ENCODE data around the gene ALPK3.

Gene ALPK3

DNA sequence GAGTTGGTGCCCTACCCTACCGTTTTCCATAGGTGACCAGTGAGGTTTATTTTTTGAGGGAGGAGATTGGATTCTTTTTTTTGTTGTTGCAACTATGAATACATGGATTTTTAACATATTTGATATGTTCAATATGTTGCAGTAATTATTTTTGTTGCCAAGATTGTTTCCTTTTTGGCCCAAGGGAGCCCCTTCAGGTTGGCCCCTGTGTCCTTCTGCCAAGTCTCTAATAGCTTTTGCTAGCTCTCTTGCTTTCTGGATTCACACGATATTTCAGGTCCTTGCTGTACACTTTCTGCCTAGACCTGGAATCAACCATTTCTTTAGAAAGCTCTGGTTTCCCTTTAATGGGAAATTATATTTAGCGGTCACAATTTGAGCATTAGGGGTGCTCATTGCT is 44.6 kb downstream of the ALPK3 start:
- H3K4me1 ChIP-seq (ENCODE audit: control insufficient read depth, insufficient read depth, low read length, poor library complexity, severe bottlenecking) = peaks cover 4% of the 10 kb centered on the region
- 91 to 100% methylated on average over 1 of the region's 3 CpGs for WGBS, 2 experiments (ENCODE audit: insufficient coverage in 2 of 2)
- H3K4me3 ChIP-seq (ENCODE audit: extremely low read depth, insufficient read depth, low read length, poor library complexity, severe bottlenecking) = no peak overlapping the region
- H3K9me3 ChIP-seq (ENCODE audit: control insufficient read depth, low read length) = no peaks in the 10 kb centered on the region
- peaks cover 94% of the 10 kb centered on the region for H3K36me3 ChIP-seq (ENCODE audit: control insufficient read depth, insufficient read depth, low read length)
- H3K27ac ChIP-seq (ENCODE audit: low read depth, low read length, severe bottlenecking) = no peak overlapping the region

DNA sequence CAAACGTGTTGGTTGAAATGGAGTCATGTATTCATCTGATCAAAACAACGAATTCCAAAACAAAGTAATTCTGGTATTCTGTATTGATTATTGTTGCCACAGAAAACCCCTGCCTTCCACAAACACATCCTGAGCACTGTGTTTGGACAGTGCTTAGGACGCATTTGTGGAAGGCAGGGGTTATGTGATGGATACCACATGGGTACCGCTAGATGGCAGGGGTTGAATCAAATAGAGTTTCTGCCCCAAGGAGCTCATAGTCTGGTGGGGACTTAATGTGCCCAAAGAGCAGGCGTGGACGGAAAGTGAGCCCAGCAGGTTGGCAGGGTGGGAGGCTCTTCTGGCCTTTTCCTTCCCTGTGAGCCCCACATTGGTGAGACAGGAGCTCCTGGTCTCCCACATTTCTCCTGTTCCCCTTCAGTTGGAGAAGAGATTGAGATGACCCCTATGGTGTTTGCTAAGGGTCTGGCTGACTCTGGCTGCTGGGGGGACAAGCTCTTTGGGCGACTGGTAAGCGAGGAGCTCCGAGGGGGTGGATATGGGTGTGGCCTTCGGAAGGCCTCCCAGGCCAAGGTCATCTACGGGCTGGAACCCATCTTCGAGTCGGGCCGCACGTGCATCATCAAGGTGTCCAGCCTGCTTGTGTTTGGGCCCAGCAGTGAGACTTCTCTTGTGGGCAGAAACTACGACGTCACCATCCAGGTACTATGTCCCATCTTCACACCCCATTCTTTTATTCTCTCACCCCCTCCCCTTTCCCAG is 45.2 kb downstream of the ALPK3 start:
- 97 to 98% methylated on average over 15 to 16 of the region's 17 CpGs for WGBS, 2 experiments (ENCODE audit: insufficient coverage in 2 of 2)
- Histone ChIP-seq H3K4me3 (ENCODE audit: extremely low read depth, insufficient read depth, low read length, poor library complexity, severe bottlenecking) (no peak overlapping the region), H3K36me3 (ENCODE audit: control insufficient read depth, insufficient read depth, low read length) (peaks cover 94% of the 10 kb centered on the region)

DNA sequence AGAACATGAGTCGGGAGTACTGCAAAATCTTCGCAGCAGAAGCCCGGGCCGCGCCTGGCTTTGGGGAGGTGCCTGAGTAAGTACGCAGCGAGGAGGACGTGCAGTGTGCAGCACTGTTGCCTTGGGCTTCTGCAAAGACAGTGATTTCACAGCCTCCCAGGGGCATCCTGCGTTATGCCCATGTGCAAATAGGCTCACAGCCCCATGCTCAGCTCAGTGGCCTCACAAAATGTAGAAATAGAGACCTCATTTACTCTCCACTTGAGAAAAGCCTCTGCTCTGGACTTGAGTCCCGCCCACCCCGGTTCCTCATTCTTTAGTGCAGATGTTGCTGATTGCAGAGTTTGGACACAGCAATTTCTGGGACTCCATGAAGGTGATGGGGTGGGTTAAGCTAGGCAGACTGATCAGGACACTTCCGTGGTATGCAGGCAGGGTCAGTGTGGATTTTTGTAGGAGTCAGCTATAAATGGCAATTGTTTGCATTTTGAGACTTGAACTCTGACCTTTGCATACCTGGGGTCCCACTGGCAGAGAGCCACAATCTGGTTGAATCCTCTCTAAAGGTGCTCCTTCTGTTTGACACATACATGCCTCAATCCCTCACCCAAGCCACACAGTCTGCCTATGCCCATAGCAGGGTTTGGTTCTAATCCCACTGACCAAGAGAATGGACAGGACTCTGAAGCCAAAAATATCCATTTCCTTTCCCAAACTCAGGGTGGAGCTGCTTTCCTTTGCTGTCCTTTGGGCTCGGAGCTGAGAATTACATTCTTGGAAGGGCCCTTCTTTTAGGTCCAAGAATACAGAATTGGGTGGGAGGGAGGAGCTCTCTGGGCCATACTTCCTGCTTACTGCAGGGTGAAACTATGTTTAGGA is 46.6 kb downstream of the ALPK3 start:
- no peak overlapping the region for H3K27ac ChIP-seq (ENCODE audit: low read depth, low read length, severe bottlenecking)
- H3K36me3 ChIP-seq (ENCODE audit: control insufficient read depth, insufficient read depth, low read length) = peaks cover 97% of the 10 kb centered on the region
- peaks cover 4% of the 10 kb centered on the region for H3K4me1 ChIP-seq (ENCODE audit: control insufficient read depth, insufficient read depth, low read length, poor library complexity, severe bottlenecking)
- H3K4me3 ChIP-seq (ENCODE audit: extremely low read depth, insufficient read depth, low read length, poor library complexity, severe bottlenecking) = no peak overlapping the region
- 89 to 90% methylated on average over 12 of the region's 13 CpGs for WGBS, 2 experiments (ENCODE audit: insufficient coverage in 2 of 2)
- H3K9me3 ChIP-seq (ENCODE audit: control insufficient read depth, low read length) = no peaks in the 10 kb centered on the region

More for the DNA sequence above, 45.2 kb downstream of the ALPK3 start:
- no peaks in the 10 kb centered on the region for H3K9me3 ChIP-seq (ENCODE audit: control insufficient read depth, low read length)
- peaks cover 4% of the 10 kb centered on the region for H3K4me1 ChIP-seq (ENCODE audit: control insufficient read depth, insufficient read depth, low read length, poor library complexity, severe bottlenecking)
- H3K27ac ChIP-seq (ENCODE audit: low read depth, low read length, severe bottlenecking) = no peak overlapping the region

DNA sequence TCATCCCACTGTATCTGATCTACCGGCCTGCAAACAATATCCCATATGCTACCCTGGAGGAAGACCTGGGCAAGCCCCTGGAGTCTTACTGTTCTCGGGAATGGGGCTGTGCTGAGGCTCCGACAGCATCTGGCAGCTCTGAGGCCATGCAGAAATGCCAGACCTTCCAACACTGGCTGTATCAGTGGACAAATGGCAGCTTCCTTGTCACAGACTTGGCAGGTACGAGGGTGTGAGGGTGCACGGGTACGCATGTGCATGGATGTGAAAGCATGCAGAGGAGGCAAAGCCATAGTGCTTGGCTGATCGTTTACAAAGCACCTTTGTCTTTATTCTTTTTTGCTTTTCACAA is 47.3 kb downstream of the ALPK3 start:
- peaks cover 95% of the 10 kb centered on the region for H3K36me3 ChIP-seq (ENCODE audit: control insufficient read depth, insufficient read depth, low read length)
- H3K9me3 ChIP-seq (ENCODE audit: control insufficient read depth, low read length) = no peaks in the 10 kb centered on the region
- H3K4me3 ChIP-seq (ENCODE audit: extremely low read depth, insufficient read depth, low read length, poor library complexity, severe bottlenecking) = no peak overlapping the region
- no peak overlapping the region for H3K27ac ChIP-seq (ENCODE audit: low read depth, low read length, severe bottlenecking)
- H3K4me1 ChIP-seq (ENCODE audit: control insufficient read depth, insufficient read depth, low read length, poor library complexity, severe bottlenecking) = peaks cover 4% of the 10 kb centered on the region
- WGBS, 2 experiments (ENCODE audit: insufficient coverage in 2 of 2) = 96 to 97% methylated on average over 4 to 5 of the region's 7 CpGs

DNA sequence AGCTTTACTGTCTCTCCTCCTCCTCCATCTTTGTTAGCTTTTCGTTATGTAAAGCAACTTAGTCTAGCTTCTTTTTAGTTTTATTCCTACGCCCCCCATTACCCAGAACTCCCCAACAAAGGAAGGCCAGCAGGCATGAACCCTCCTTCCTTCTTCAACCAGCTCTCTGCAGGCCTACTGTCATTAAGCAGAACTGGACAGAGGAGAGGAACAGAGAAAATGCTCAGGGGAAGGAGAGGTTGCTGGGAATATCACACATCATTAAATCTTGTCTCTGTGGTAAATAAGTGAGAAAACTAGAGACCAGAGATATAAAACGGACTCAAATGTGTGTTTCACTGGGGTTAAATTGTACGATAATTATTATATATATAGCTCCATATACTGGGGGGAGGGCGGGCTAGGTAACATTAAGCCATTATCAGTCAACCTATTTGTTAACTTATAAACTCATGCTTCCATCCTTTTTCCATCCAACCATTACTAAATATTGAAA is 48.0 kb downstream of the ALPK3 start:
- H3K4me3 ChIP-seq (ENCODE audit: extremely low read depth, insufficient read depth, low read length, poor library complexity, severe bottlenecking) = no peak overlapping the region
- H3K27ac ChIP-seq (ENCODE audit: low read depth, low read length, severe bottlenecking) = no peak overlapping the region
- WGBS, 2 experiments (ENCODE audit: insufficient coverage in 2 of 2) = 100% methylated on average over 1 of the region's 5 CpGs
- peaks cover 94% of the 10 kb centered on the region for H3K36me3 ChIP-seq (ENCODE audit: control insufficient read depth, insufficient read depth, low read length)
- peaks cover 4% of the 10 kb centered on the region for H3K4me1 ChIP-seq (ENCODE audit: control insufficient read depth, insufficient read depth, low read length, poor library complexity, severe bottlenecking)
- no peaks in the 10 kb centered on the region for H3K9me3 ChIP-seq (ENCODE audit: control insufficient read depth, low read length)

DNA sequence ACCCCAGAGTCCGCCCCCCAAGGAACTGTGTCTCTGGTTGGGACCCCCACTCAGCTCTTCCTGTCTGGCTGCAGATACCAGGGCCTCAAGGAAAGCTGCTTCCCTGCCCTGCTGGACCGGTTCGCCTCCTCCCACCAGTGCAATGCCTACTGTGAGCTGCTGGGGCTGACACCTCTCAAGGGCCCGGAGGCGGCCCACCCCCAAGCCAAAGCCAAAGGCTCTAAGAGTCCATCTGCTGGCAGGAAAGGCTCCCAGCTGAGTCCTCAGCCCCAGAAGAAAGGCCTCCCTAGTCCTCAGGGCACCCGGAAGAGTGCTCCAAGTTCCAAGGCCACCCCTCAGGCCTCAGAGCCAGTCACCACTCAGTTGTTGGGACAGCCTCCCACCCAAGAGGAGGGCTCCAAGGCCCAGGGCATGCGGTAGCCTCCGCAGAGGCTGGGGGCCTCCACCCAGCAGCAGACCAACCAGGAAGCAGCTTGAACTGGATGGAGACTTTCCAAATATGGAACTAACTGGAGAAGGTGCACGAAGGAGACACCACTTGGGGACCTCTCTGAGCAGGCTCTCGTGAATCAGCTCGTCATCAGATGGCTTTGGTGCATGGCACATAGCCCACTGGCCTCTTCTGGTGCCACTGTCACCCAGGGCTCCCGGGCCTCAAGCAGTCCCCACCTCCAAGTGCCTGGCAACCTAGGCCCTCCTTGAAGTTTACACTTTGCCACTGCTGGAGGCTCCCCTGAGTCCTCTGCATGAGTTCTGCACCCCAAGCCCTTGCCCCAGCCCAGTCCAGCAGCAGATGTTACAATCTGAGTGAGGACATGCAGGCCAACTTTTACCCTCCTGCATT is 51.1 kb downstream of the ALPK3 start:
- Histone ChIP-seq H3K36me3 (ENCODE audit: control insufficient read depth, insufficient read depth, low read length) (peaks cover 72% of the 10 kb centered on the region), H3K4me3 (ENCODE audit: extremely low read depth, insufficient read depth, low read length, poor library complexity, severe bottlenecking) (no peak overlapping the region), H3K4me1 (ENCODE audit: control insufficient read depth, insufficient read depth, low read length, poor library complexity, severe bottlenecking) (no peaks in the 10 kb centered on the region), H3K27ac (ENCODE audit: low read depth, low read length, severe bottlenecking) (no peak overlapping the region), H3K9me3 (ENCODE audit: control insufficient read depth, low read length) (no peaks in the 10 kb centered on the region)
- WGBS, 2 experiments (ENCODE audit: insufficient coverage in 2 of 2) = 89 to 90% methylated on average over 11 to 12 of the region's 12 CpGs

DNA sequence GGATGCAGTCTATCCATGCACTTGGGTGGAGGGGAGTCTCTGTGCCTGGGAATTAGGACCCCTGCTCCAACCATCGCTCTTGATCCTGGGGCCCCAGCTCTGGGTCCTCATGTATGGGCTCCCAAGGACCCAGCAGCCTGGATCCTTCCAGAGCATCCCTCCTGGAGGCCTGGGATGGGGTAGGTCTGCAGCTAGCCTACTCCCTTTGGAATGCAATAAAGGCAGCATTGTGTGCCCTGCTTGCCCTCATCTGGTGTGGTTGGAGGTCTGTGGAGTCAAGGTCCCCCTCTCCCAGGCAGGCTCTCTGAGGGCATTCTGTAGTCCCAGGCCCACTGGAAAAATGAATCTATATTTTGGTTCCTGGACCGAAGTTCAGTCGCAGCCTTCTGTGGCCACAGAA is 52.4 kb downstream of the ALPK3 start:
- Histone ChIP-seq H3K36me3 (ENCODE audit: control insufficient read depth, insufficient read depth, low read length) (peaks cover 60% of the 10 kb centered on the region), H3K4me3 (ENCODE audit: extremely low read depth, insufficient read depth, low read length, poor library complexity, severe bottlenecking) (no peak overlapping the region), H3K27ac (ENCODE audit: low read depth, low read length, severe bottlenecking) (no peak overlapping the region), H3K4me1 (ENCODE audit: control insufficient read depth, insufficient read depth, low read length, poor library complexity, severe bottlenecking) (no peaks in the 10 kb centered on the region), H3K9me3 (ENCODE audit: control insufficient read depth, low read length) (no peaks in the 10 kb centered on the region)
- 95 to 100% methylated on average over 2 of the region's 3 CpGs for WGBS, 2 experiments (ENCODE audit: insufficient coverage in 2 of 2)

DNA sequence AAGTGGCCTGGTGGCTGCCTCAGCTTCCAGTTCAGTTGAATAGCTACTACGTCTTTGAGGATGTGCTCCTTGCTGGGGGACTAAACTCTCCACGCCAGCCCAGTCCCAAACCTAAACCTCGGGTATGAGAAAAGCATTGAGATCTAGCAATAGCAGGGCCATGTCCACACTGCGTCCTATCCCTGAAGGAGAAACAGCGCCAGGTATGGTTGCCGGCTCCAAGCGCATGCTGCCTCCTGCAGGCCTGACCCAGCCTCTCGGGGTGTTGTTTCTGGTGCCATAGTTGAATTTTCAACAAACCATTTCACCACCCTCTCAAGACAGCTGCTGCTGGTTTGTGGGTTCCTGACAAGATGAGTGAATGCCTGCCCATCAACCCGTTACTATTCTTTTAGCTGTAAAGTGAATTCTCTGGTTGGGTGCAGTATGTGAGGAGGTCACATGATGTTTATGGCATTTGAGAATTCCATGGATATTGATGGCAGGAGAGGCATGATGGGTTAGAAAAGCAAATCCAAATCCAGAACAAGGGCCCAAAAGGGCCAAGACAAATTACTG is 54.4 kb downstream of the ALPK3 start:
- 95 to 96% methylated on average over 8 of the region's 9 CpGs for WGBS, 2 experiments (ENCODE audit: insufficient coverage in 2 of 2)
- Histone ChIP-seq H3K4me3 (ENCODE audit: extremely low read depth, insufficient read depth, low read length, poor library complexity, severe bottlenecking) (no peak overlapping the region), H3K27ac (ENCODE audit: low read depth, low read length, severe bottlenecking) (no peak overlapping the region), H3K4me1 (ENCODE audit: control insufficient read depth, insufficient read depth, low read length, poor library complexity, severe bottlenecking) (no peaks in the 10 kb centered on the region), H3K36me3 (ENCODE audit: control insufficient read depth, insufficient read depth, low read length) (peaks cover 40% of the 10 kb centered on the region), H3K9me3 (ENCODE audit: control insufficient read depth, low read length) (no peaks in the 10 kb centered on the region)

DNA sequence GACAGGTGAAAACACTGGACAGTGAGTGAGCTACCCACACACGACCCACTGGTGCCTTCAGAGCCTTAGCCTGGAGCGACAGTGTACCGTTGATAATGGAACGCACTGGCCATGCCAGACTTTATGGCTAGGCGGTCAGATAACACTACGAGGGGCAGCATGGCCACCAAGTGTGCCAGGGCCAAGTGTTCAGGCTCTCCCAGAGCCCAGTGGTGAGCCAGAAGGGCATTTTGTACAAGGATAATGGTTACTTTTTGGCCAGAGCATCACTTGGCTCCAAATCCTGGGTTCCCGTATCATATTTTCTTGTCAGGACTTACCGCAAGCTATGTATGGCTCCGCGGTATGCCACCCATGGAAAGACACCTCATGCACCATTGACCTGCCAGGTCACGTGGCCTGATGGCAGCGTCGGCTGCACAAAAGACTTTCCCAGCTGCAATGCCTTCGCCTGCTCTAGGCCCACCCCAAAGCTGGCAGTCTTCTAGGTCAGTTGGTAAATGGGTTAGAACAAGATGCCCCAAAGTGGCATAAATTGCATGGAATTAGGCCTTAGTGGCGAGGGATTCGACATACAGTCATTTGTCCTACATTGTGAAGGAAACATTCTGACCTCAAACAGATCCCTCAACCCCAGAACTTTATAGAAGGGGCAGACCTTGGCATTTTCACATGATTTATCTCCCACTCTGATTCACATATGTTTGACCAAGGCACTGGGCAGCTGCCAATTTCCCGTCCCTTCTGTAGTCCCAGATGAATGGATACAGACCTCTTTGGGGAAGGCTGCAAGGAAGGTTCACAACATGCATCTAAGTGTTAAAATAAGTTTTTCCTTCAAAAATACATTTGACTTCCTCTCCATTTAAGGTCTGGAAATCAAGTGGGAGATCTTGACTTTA is 55.1 kb downstream of the ALPK3 start:
- WGBS, 2 experiments (ENCODE audit: insufficient coverage in 2 of 2) = 94 to 97% methylated on average over 16 to 17 of the region's 17 CpGs
- no peak overlapping the region for H3K27ac ChIP-seq (ENCODE audit: low read depth, low read length, severe bottlenecking)

More for the DNA sequence above, 55.1 kb downstream of the ALPK3 start:
- Histone ChIP-seq H3K4me3 (ENCODE audit: extremely low read depth, insufficient read depth, low read length, poor library complexity, severe bottlenecking) (no peak overlapping the region), H3K36me3 (ENCODE audit: control insufficient read depth, insufficient read depth, low read length) (peaks cover 33% of the 10 kb centered on the region), H3K9me3 (ENCODE audit: control insufficient read depth, low read length) (no peaks in the 10 kb centered on the region), H3K4me1 (ENCODE audit: control insufficient read depth, insufficient read depth, low read length, poor library complexity, severe bottlenecking) (no peaks in the 10 kb centered on the region)

All from mesodermal cell (in vitro differentiated cells).